ENCODE results near the gene MTG2.

DNA sequence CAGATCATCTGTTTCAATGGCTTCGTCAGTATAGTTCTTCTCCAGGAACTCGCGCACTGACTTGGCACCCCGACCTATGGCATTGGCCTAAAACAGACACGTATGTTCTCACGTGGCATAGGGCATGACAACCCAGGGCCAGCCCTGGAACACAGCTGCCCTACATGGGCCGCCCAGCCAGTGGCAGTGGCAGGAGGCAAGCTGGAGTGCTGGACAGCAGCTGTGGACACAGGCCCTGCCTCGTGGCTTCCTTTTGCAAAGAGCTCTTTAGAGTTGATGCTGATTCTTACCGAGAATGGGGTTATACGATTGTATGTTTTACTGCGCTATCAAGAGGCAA is 44.7 kb upstream of the MTG2 start:
- TF ChIP-seq, protein P1, sequence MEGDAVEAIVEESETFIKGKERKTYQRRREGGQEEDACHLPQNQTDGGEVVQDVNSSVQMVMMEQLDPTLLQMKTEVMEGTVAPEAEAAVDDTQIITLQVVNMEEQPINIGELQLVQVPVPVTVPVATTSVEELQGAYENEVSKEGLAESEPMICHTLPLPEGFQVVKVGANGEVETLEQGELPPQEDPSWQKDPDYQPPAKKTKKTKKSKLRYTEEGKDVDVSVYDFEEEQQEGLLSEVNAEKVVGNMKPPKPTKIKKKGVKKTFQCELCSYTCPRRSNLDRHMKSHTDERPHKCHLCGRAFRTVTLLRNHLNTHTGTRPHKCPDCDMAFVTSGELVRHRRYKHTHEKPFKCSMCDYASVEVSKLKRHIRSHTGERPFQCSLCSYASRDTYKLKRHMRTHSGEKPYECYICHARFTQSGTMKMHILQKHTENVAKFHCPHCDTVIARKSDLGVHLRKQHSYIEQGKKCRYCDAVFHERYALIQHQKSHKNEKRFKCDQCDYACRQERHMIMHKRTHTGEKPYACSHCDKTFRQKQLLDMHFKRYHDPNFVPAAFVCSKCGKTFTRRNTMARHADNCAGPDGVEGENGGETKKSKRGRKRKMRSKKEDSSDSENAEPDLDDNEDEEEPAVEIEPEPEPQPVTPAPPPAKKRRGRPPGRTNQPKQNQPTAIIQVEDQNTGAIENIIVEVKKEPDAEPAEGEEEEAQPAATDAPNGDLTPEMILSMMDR (IDR thresholded peaks at IDR 0.05) = no peak
- TF ChIP-seq POLR2A (IDR thresholded peaks at IDR 0.05) = no peak
